Smooth muscle cell of the brain vasculature (primary cell): ENCODE measurements around the gene HAPLN1.

ENCODE experiments used
- DNase-seq: peaks from one replicate; pipeline ENCODE4 v3.0.0-alpha.2; 2012; ENCODE audit warnings: low read depth, low spot score

Gene HAPLN1

DNA sequence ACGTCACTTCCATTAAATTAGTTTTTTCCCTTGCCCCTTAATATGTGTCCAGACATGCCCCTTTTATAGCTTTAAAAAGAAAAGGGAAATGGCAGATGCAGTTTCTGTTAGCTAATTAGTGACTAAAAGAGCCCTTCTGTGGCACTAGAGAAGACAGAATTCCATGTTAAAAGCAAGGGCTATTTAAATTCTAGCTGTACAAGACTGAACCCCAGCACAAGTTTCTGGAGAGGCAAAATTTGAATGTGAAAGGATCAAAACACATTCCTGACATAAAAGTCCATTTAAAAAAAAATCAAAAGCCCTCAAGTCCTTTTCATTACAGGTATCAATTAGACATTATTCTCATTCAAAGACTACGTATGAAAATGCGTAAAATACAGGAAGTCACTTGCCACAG is 78.7 kb downstream of the HAPLN1 start:
- no peak for DNase-seq

- DNase-seq = no peak
These were observed 80.7 kb downstream of the HAPLN1 start for GRCh38 chr5:83639911-83640310.

GRCh38 chr5:83636156-83636555 is 84.5 kb downstream of the HAPLN1 start:
- DNase-seq = no peak

DNA sequence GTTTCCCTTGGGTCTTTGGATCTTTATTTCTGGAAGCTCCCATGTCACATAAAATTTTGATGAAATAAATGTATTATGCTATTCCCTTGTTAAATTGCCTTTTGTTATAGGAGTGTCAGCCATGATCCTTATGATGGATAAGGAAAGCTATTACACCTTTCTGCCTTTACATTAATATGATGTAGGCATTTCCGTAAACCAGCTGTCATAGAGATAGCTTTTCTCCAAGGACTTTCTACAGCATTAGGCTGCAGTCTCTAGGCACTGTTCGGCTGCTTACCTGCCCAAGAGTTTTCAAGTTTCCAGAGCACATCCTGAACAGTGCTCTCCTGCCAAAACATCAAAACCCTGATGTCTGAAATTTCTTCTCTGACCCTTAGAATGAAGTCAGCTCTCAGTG is 87.4 kb downstream of the HAPLN1 start:
- no peak for DNase-seq

GRCh38 chr5:83632874-83633273 is 87.8 kb downstream of the HAPLN1 start:
- DNase-seq = peak; percentile 69

- DNase-seq = no peak
These were observed 92.3 kb downstream of the HAPLN1 start for GRCh38 chr5:83628360-83628759.

GRCh38 chr5:83614841-83615240 is 105.8 kb downstream of the HAPLN1 start:
- DNase-seq = no peak

- DNase-seq = no peak
These were observed 112.5 kb downstream of the HAPLN1 start for GRCh38 chr5:83608122-83608521.

GRCh38 chr5:83595217-83595616 is 125.4 kb downstream of the HAPLN1 start:
- DNase-seq = no peak

GRCh38 chr5:83590966-83591365 is 129.7 kb downstream of the HAPLN1 start:
- no peak for DNase-seq

DNA sequence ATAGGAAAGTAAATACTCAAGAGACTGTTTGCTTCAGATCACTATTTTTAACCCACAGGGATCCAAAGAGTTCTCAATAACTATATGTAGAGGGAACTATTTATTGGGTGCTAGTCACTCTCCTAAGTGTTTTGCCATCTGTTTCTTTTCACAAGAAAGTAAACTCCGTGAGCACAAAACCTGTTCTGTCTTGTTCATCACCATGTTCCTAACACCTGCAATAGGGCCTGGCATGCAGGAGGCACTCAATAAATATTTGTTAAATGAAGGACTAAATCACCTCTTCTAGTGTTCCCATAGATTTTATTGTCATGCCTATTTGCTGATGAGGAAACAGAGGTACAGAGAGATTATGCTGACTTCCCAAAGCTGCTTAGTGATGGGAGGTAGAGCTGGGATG is 130.9 kb downstream of the HAPLN1 start:
- no peak for DNase-seq
